Left ventricle myocardium inferior (tissue), 1 donor: ENCODE data around the gene NUP54. TPM values are rescaled to one million over a fixed set of nuclear protein-coding genes. Genes with fewer than 3 reads are reported as not detected.
A peak's percentile ranks its signal among the peaks of the same experiment; 100 is the strongest.

Source experiments
- DNase-seq: peaks from one replicate; pipeline ENCODE4 v3.0.0-alpha.2; 2020
- H3K27ac ChIP-seq: fragments of 200-600 bp; replicated peaks from 2 replicates; pipeline ENCODE4 v1.8.0; 2021
- H3K27me3 ChIP-seq: fragments of 200-600 bp; 2 replicates; pipeline ENCODE4 v1.8.0; 2021; ENCODE audit warnings: low read depth
- H3K36me3 ChIP-seq: fragments of 200-600 bp; 2 replicates; pipeline ENCODE4 v1.8.0; 2021
- H3K4me1 ChIP-seq: fragments of 200-600 bp; 2 replicates; pipeline ENCODE4 v1.8.0; 2021
- H3K4me3 ChIP-seq: fragments of 200-600 bp; 2 replicates; pipeline ENCODE4 v1.8.0; 2021; ENCODE audit warnings: mild to moderate bottlenecking, moderate library complexity
- H3K9me3 ChIP-seq: fragments of 200-600 bp; replicated peaks from 2 replicates; pipeline ENCODE4 v1.8.0; 2021
- intact Hi-C: fragments of 100-400 bp; cut with micrococcal nuclease; formaldehyde crosslinking; loops from one replicate; pipeline ENCODE4 v1.11.0; 2022
- total RNA-seq: library from RNA; stranded (reverse); fragmentation: NEBNext Ultra II Directional; extraction: Animal tissue kit (Norgen Biotek cat#: 25700); gene quantifications from one replicate; pipeline ENCODE4 v1.2.1, GENCODE V29; 2021
- TF ChIP-seq, protein P1 (sequence below): fragments of 200-600 bp; IDR thresholded peaks from 2 replicates; pipeline ENCODE4 v1.8.0; 2021; ENCODE audit warnings: antibody characterized with exemption, mild to moderate bottlenecking, borderline replicate concordance
- donor health status: DM: no; HTN: yes; CAD: no; lungs with severe emphysema.

The NUP54 gene
- total RNA-seq, 1 donor from 2014 or later = 18.0 TPM

- no peaks in the 10 kb centered on the region for H3K9me3 ChIP-seq
- peaks cover 6% of the 10 kb centered on the region for H3K4me1 ChIP-seq
- TF ChIP-seq, protein P1, sequence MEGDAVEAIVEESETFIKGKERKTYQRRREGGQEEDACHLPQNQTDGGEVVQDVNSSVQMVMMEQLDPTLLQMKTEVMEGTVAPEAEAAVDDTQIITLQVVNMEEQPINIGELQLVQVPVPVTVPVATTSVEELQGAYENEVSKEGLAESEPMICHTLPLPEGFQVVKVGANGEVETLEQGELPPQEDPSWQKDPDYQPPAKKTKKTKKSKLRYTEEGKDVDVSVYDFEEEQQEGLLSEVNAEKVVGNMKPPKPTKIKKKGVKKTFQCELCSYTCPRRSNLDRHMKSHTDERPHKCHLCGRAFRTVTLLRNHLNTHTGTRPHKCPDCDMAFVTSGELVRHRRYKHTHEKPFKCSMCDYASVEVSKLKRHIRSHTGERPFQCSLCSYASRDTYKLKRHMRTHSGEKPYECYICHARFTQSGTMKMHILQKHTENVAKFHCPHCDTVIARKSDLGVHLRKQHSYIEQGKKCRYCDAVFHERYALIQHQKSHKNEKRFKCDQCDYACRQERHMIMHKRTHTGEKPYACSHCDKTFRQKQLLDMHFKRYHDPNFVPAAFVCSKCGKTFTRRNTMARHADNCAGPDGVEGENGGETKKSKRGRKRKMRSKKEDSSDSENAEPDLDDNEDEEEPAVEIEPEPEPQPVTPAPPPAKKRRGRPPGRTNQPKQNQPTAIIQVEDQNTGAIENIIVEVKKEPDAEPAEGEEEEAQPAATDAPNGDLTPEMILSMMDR = no peak
- H3K27ac ChIP-seq = no peak overlapping the region
- no peaks in the 10 kb centered on the region for H3K27me3 ChIP-seq
- H3K36me3 ChIP-seq = no peaks in the 10 kb centered on the region
- H3K4me3 ChIP-seq = no peak overlapping the region
- no peak for DNase-seq
- intact Hi-C loops = no loop called here
Measured at GRCh38 chr4:76105652-76106051, 42.5 kb downstream of the NUP54 start.

- no peak for DNase-seq
- intact Hi-C loops = no loop called here
- H3K27me3 ChIP-seq = no peaks in the 10 kb centered on the region
- no peaks in the 10 kb centered on the region for H3K9me3 ChIP-seq
- no peaks in the 10 kb centered on the region for H3K36me3 ChIP-seq
- H3K4me3 ChIP-seq = no peak overlapping the region
- H3K4me1 ChIP-seq = peaks cover 18% of the 10 kb centered on the region
- no peak overlapping the region for H3K27ac ChIP-seq
- TF ChIP-seq, protein P1 = no peak
Measured at GRCh38 chr4:76096076-76096475, 52.1 kb downstream of the NUP54 start.

DNA sequence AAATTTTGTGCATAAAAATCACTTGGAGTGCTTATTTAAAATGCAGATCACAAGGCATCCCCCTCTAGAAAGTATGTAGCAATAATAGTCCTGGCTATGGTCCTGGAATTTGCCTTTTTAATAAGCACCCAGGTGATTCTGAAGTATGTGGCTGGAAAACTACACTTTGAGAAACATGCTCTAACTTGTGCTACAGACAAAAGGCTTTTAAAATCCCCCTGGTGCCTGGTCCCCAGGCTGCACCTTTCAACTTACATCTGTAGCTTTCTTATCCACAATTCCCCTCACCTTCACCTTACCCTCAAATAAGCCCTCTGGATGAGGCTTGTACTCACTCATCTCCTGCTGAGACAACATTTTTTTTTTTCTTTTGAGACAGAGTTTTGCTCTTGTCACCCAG lies 52.6 kb downstream of the NUP54 start:
- DNase-seq = no peak
- Histone ChIP-seq H3K4me3 (no peak overlapping the region), H3K9me3 (no peaks in the 10 kb centered on the region), H3K4me1 (peaks cover 23% of the 10 kb centered on the region), H3K27me3 (no peaks in the 10 kb centered on the region), H3K36me3 (no peaks in the 10 kb centered on the region), H3K27ac (no peak overlapping the region)
- TF ChIP-seq, protein P1 = no peak
- intact Hi-C loops = no loop called here

GRCh38 chr4:76091052-76091451 lies 57.1 kb downstream of the NUP54 start:
- TF ChIP-seq, protein P1 = no peak
- H3K4me1 ChIP-seq = peaks cover 49% of the 10 kb centered on the region
- no peak overlapping the region for H3K4me3 ChIP-seq
- intact Hi-C loops = no loop called here
- H3K9me3 ChIP-seq = no peaks in the 10 kb centered on the region
- no peaks in the 10 kb centered on the region for H3K36me3 ChIP-seq
- DNase-seq = no peak
- no peaks in the 10 kb centered on the region for H3K27me3 ChIP-seq
- H3K27ac ChIP-seq = no peak overlapping the region

DNA sequence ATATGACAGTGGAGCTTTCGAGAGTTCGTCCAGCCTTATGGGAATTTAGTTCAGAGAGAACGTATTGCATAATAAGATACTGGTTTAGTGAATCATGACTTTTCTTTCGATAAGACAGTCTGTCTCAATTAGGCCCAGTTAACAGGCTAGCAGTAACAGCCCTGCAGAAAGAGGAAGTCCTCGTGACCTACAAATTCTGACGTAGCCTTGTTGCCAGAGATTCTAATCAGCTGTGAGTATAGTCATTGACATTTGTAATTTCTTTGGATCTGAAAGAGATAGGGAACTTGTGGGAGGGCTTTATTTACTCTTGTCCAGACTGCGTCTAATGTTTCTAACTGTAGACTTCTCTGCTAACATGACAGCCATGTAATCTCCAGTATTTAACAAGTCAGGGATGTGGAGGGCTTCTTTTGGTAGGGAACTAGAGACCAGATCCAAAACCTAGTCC lies 57.9 kb downstream of the NUP54 start:
- H3K27ac ChIP-seq = peak overlapping the region; percentile 39
- H3K27me3 ChIP-seq = no peaks in the 10 kb centered on the region
- TF ChIP-seq, protein P1 = no peak
- peaks cover 48% of the 10 kb centered on the region for H3K4me1 ChIP-seq
- no peaks in the 10 kb centered on the region for H3K36me3 ChIP-seq
- H3K4me3 ChIP-seq = no peak overlapping the region
- no peak for DNase-seq
- no peaks in the 10 kb centered on the region for H3K9me3 ChIP-seq
- intact Hi-C loops = no loop called here

- no peaks in the 10 kb centered on the region for H3K27me3 ChIP-seq
- no peak overlapping the region for H3K4me3 ChIP-seq
- H3K4me1 ChIP-seq = peaks cover 53% of the 10 kb centered on the region
- intact Hi-C loops = no loop called here
- H3K9me3 ChIP-seq = no peaks in the 10 kb centered on the region
- TF ChIP-seq, protein P1 = no peak
- H3K36me3 ChIP-seq = no peaks in the 10 kb centered on the region
- no peak for DNase-seq
- H3K27ac ChIP-seq = no peak overlapping the region
Measured at GRCh38 chr4:76088719-76089118, 59.5 kb downstream of the NUP54 start.
